Measurements from ENCODE around the gene DLST. TPM values are rescaled to one million over a fixed set of nuclear protein-coding genes. Genes with fewer than 3 reads are reported as not detected.

DLST gene
- polyA plus RNA-seq, 2 of the 4 experiments (the other 2 are of a cell fraction), result 102 to 129 TPM

GRCh38 chr14:74867673-74868072 is 14.0 kb upstream of the DLST start:
- WGBS (ENCODE audit: missing lambda C conversion rate), result 55% methylated on average over 5 of the region's 5 CpGs
- ChIA-PET POLR2A (no interaction called here), CTCF (interaction anchor here (1.2 to 20.9 kb wide), 4 partner anchors 6 to 221 kb away, joined by 5 to 339 read pairs (median 282); partner anchors contain the start of genes DLST and PROX2)
- DNase-seq (ENCODE audit: low read depth in 1 of 2, low spot score in 1 of 2) (no peak), ATAC-seq (peak in 1 of 2 experiments; percentile 31; a peak in 1 of 6 replicates), FAIRE-seq (no peak)
- H3K4me3 ChIP-seq, result no peak overlapping the region
- TF ChIP-seq TFCP2L1 (CRISPR knock-in tag; IDR thresholded peaks at IDR 0.05) (no peak), ATOH8 (CRISPR knock-in tag; IDR thresholded peaks at IDR 0.05; ENCODE audit: low read depth) (no peak), HOXB5 (CRISPR knock-in tag; IDR thresholded peaks at IDR 0.05) (no peak), ZC3H11A (IDR thresholded peaks at IDR 0.05) (no peak), NPAS2 (CRISPR knock-in tag; IDR thresholded peaks at IDR 0.05; ENCODE audit: borderline replicate concordance) (no peak), MAX (IDR thresholded peaks at IDR 0.05) (no peak), PHF8 (IDR thresholded peaks at IDR 0.05; ENCODE audit: borderline replicate concordance, low read depth) (no peak), USF2 (IDR thresholded peaks at IDR 0.05) (no peak), MAZ (IDR thresholded peaks at IDR 0.05; ENCODE audit: borderline replicate concordance, low read depth, low read length) (no peak), RAD21 (conservative IDR thresholded peaks at IDR 0.05 in 1 of 2, IDR thresholded peaks at IDR 0.05 in 1 of 2) (no peak), JUNB (IDR thresholded peaks at IDR 0.05) (no peak), HOXA7 (CRISPR knock-in tag; IDR thresholded peaks at IDR 0.05) (no peak), RFX5 (IDR thresholded peaks at IDR 0.05) (no peak)
- no peaks in the 10 kb centered on the region for H3K9me3 ChIP-seq
- no peak overlapping the region for H3K27ac ChIP-seq
- no peaks in the 10 kb centered on the region for H3K4me1 ChIP-seq
- H3K4me2 ChIP-seq, result no peak overlapping the region

GRCh38 chr14:74868739-74869138 is 13.0 kb upstream of the DLST start:
- Histone ChIP-seq H3K4me3 (no peak overlapping the region), H3K27ac (no peak overlapping the region), H3K9me3 (no peaks in the 10 kb centered on the region), H3K4me2 (no peak overlapping the region), H3K4me1 (no peaks in the 10 kb centered on the region)
- no peak for DNase-seq (ENCODE audit: low read depth in 1 of 2, low spot score in 1 of 2)
- ATAC-seq, result no peak
- TF ChIP-seq E2F6 (IDR thresholded peaks at IDR 0.05; ENCODE audit: borderline replicate concordance, low read depth), result no peak
- TF ChIP-seq JUN (IDR thresholded peaks at IDR 0.05), result no peak
- TF ChIP-seq HMGXB4 (CRISPR knock-in tag; IDR thresholded peaks at IDR 0.05; ENCODE audit: borderline replicate concordance), result no peak
- no peak for TF ChIP-seq HOXB13 (CRISPR knock-in tag; IDR thresholded peaks at IDR 0.05; ENCODE audit: low read depth)
- TF ChIP-seq ELK1 (IDR thresholded peaks at IDR 0.05; ENCODE audit: low read depth, low read length), result no peak
- no peak for TF ChIP-seq ATOH8 (CRISPR knock-in tag; IDR thresholded peaks at IDR 0.05; ENCODE audit: low read depth)
- no peak for TF ChIP-seq CBX2 (IDR thresholded peaks at IDR 0.05; ENCODE audit: borderline replicate concordance, low read depth)
- no peak for TF ChIP-seq NFE2L2 (conservative IDR thresholded peaks at IDR 0.05; ENCODE audit: low read length)
- no peak for TF ChIP-seq SREBF2 (IDR thresholded peaks at IDR 0.05)
- no peak for TF ChIP-seq RAD21 (conservative IDR thresholded peaks at IDR 0.05 in 1 of 2, IDR thresholded peaks at IDR 0.05 in 1 of 2)
- TF ChIP-seq REST (IDR thresholded peaks at IDR 0.05), result no peak
- TF ChIP-seq HDAC2 (IDR thresholded peaks at IDR 0.05), result no peak
- POLR2A ChIA-PET, result no interaction called here
- CTCF ChIA-PET, result interaction anchor here (1.2 to 20.9 kb wide), 3 partner anchors 8 to 220 kb away, joined by 5 to 339 read pairs (median 339); partner anchors contain the start of genes DLST and PROX2
- FAIRE-seq, result no peak
- WGBS (ENCODE audit: missing lambda C conversion rate), result 63% methylated on average over 8 of the region's 8 CpGs
